Kidney epithelial cell (primary cell): ENCODE data around the gene SEC11A. TPM values are rescaled to one million over a fixed set of nuclear protein-coding genes. Genes with fewer than 3 reads are reported as not detected.
"Not testable (repeated sequence)": the region's sequence is repeated elsewhere in the genome, so short reads cannot be mapped to it uniquely, and the experiment has no call there.

Experiments used
- DNase-seq: peaks from one replicate; pipeline ENCODE4 v3.0.0-alpha.2; 2010; ENCODE audit warnings: low read depth
- H3K27me3 ChIP-seq: 2 replicates; pipeline ENCODE4 v1.6.0; 2011; ENCODE audit warnings: low read length; ENCODE audit not compliant: control insufficient read depth, insufficient read depth
- H3K36me3 ChIP-seq: 2 replicates; pipeline ENCODE4 v1.5.1; 2011; ENCODE audit warnings: low read length; ENCODE audit not compliant: control insufficient read depth, insufficient read depth
- H3K4me3 ChIP-seq: 2 replicates; pipeline ENCODE4 v1.5.1; 2011; ENCODE audit warnings: low read depth, mild to moderate bottlenecking, control low read depth, low read length
- CTCF ChIP-seq: IDR thresholded peaks from 2 replicates; pipeline ENCODE4 v1.5.1; 2011; ENCODE audit warnings: mild to moderate bottlenecking, moderate library complexity, low read length, control low read depth, inconsistent platforms; ENCODE audit not compliant: insufficient read depth, poor library complexity, severe bottlenecking
- total RNA-seq: library from RNA; depleted of rRNA; stranded (reverse); fragments of >200 nt; gene quantifications from 2 replicates; pipeline ENCODE4 v1.2.3, GENCODE V29; 2015

SEC11A gene
- total RNA-seq, 1 donor from 2014 or later: 213 TPM

- Histone ChIP-seq H3K36me3 (peaks cover 4% of the 10 kb centered on the region), H3K27me3 (no peaks in the 10 kb centered on the region), H3K4me3 (no peak overlapping the region)
- TF ChIP-seq CTCF: no peak
- DNase-seq: no peak
These were observed 67.4 kb downstream of the SEC11A start for GRCh38 chr15:84648539-84648938.

GRCh38 chr15:84647726-84648125 lies 68.2 kb downstream of the SEC11A start:
- Histone ChIP-seq H3K27me3 (no peaks in the 10 kb centered on the region), H3K36me3 (peaks cover 6% of the 10 kb centered on the region), H3K4me3 (no peak overlapping the region)
- no peak for TF ChIP-seq CTCF
- DNase-seq: no peak

GRCh38 chr15:84645997-84646396 lies 69.9 kb downstream of the SEC11A start:
- H3K27me3 ChIP-seq: no peaks in the 10 kb centered on the region
- H3K36me3 ChIP-seq: peaks cover 6% of the 10 kb centered on the region
- no peak overlapping the region for H3K4me3 ChIP-seq
- TF ChIP-seq CTCF: no peak
- no peak for DNase-seq

GRCh38 chr15:84645496-84645895 lies 70.4 kb downstream of the SEC11A start:
- Histone ChIP-seq H3K27me3 (no peaks in the 10 kb centered on the region), H3K4me3 (no peak overlapping the region), H3K36me3 (peaks cover 6% of the 10 kb centered on the region)
- TF ChIP-seq CTCF: no peak
- DNase-seq: no peak

- peaks cover 3% of the 10 kb centered on the region for H3K36me3 ChIP-seq
- no peak for TF ChIP-seq CTCF
- no peak for DNase-seq
- no peaks in the 10 kb centered on the region for H3K27me3 ChIP-seq
- no peak overlapping the region for H3K4me3 ChIP-seq
These were observed 72.1 kb downstream of the SEC11A start for GRCh38 chr15:84643838-84644237.

- not testable (repeated sequence) for H3K36me3 ChIP-seq, H3K27me3 ChIP-seq
These were observed 73.3 kb downstream of the SEC11A start for GRCh38 chr15:84642640-84643039.

GRCh38 chr15:84641871-84642270 lies 74.1 kb downstream of the SEC11A start:
- H3K27me3 ChIP-seq, DNase-seq, H3K4me3 ChIP-seq, H3K36me3 ChIP-seq: not testable (repeated sequence)

More at GRCh38 chr15:84642640-84643039, 73.3 kb downstream of the SEC11A start:
- H3K4me3 ChIP-seq, DNase-seq: not testable (repeated sequence)
